Stimulated activated CD8-positive, alpha-beta memory T cell treated with anti-CD3 and anti-CD28 coated beads, Interleukin-12 subunit alpha, Interleukin-12 subunit beta, amount 100 ng/mL, for 1 hour (primary cell): ENCODE measurements around the gene MCF2L.
"Not testable (repeated sequence)": the region's sequence is repeated elsewhere in the genome, so short reads cannot be mapped to it uniquely, and the experiment has no call there.

Experiments used
- DNase-seq: peaks from one replicate; pipeline ENCODE4 v3.0.0-alpha.2; 2020; ENCODE audit warnings: low read depth

MCF2L gene

GRCh38 chr13:113015826-113016525 lies 47.0 kb downstream of the MCF2L start:
- DNase-seq: no peak

DNA sequence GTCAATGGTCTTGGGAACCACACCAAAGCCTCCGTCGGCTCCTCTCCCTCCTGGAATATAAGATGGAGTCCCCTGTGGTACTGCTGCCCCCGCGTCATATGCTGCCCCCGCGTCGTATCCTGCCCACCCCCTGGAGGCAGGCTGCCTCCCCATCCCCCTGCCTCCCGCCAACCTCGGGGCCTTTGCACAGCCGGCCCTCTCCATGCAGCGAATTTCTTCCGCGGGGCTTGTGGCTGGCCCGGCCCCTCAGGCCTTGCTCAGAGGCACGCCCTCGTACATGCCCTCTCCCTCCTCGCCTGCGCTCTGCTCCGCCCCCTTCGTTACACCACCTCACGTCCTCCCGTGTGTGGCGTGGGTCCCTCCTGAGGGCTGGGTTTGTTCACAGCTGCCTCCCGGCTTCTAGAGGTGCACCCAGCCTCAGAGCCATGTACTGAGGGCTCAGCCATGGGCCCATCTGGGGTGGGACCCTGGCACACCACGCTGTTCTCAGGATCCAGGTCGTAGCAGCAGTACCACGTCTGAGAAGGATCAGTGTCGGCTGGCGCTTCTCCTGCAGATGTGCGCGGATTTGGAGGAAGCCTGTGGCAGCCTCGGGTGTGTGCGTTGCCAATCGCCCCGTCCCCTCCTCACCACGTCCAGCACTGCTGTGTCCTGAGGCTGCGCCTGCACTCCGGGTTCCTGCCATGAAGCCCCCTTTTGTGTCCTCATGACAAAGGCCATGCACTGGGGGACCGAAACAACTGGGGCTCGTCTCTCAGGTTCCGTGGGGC lies 47.7 kb downstream of the MCF2L start:
- no peak for DNase-seq

GRCh38 chr13:113017506-113018215 lies 48.6 kb downstream of the MCF2L start:
- DNase-seq: no peak

- no peak for DNase-seq
These were observed 49.9 kb downstream of the MCF2L start for GRCh38 chr13:113018676-113019465.

GRCh38 chr13:113020323-113021080 lies 51.5 kb downstream of the MCF2L start:
- no peak for DNase-seq

DNA sequence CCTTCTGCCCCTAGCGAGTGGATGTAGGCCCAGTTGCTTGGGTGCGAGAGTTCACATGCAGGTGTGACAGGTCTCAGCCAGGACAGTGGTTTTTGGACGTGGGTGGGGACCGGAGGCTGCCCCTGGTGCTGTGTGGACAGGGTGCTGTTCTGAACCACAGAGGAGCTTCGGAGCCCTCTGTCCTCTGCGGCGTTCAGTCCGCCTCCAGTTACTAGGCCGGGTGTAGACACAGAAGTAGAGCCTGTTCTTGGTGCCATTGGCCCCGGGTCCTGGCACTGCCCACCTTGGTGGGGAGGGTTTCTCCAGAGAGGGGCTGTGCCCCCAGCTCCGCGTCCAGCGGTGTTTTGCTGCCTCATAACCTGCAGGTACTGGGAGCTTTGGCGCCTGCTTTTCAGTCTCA lies 52.4 kb downstream of the MCF2L start:
- no peak for DNase-seq

DNA sequence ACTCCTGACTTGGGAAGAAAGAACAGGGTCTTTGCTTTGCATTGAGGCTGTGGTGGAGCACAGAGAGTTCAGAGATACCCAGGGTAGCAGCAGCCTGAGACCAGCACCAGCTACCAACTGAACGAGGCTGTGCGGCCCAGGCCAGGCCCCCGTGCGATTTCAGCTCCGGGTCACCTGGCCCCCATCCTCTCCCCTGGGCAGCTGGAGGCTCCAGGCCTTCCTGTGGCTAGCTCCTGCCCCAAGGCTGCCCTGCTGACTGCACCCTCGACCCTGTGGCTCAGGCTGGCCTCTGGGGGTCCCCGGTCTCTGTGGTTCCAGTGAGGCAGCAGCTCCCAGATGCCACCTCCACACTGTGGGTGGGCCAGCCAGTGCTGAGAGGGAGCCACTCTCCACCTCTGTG lies 52.8 kb downstream of the MCF2L start:
- no peak for DNase-seq

- DNase-seq: no peak
These were observed 53.4 kb downstream of the MCF2L start for GRCh38 chr13:113022391-113022744.

GRCh38 chr13:113022745-113023574 lies 53.9 kb downstream of the MCF2L start:
- no peak for DNase-seq

- DNase-seq: no peak
These were observed 54.8 kb downstream of the MCF2L start for GRCh38 chr13:113023694-113024430.

DNA sequence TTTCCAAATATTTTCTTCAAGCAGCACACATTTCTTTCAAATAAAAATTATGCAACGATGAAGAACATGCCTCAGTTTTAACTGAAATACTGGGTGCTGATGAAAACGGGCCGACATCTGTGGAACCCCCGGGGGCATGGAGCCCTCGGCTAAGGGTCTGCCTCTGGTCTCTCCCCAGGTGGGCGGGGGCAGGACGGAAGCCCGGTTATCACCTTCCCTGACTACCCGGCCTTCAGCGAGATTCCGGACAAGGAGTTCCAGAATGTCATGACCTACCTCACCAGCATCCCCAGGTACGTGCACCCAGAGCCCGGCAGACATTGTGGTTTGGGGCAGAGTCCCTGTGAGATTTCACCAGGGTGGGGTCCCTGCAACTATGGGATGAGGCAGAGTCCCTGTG lies 55.5 kb downstream of the MCF2L start:
- DNase-seq: no peak

DNA sequence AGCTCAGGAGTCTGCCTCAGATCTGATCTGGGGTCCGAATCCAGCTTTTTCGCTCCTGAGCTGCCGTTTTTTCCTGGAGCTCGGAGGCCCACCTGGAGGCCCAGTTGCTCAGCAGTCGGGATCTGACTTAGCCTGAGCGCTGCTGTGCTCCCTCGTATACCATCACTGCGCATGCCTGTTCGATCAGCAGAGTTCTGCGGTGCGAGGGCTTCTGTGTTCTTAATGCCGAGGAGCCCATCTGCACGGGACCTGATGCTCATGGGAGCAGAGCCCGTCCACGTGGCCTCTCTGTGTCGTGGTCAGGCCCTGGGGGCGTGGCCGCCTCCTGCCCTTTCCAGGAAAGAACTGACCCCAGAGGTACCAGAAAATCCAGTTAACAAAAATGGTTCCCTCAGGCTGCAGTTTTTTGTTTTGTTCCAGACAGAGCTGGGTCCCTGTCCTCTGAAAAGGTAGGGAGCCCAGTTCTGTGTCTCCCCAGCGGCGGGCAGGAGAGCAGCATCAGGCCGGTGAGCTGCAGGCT lies 57.4 kb downstream of the MCF2L start:
- no peak for DNase-seq

- no peak for DNase-seq
These were observed 58.1 kb downstream of the MCF2L start for GRCh38 chr13:113027095-113027494.

DNA sequence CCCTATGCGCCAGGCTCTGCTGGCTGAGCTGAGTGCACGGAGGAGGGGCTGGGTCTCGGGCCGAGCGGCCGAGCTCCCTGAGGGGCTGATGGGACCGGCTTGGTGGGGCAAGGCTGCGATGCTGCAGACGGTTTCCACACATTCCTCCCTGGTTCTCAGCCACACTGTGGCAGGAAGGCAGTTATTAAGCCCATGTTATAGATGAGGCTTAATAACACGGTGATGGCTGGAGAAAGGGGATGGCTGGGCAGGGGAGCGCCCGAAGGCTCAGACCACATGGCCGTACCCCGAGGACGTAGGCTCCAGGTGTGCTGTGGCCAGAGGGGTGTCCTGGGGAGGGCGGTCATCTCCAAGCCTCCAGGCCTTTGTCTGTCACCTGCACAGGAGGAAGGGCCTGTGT lies 58.6 kb downstream of the MCF2L start:
- no peak for DNase-seq

DNA sequence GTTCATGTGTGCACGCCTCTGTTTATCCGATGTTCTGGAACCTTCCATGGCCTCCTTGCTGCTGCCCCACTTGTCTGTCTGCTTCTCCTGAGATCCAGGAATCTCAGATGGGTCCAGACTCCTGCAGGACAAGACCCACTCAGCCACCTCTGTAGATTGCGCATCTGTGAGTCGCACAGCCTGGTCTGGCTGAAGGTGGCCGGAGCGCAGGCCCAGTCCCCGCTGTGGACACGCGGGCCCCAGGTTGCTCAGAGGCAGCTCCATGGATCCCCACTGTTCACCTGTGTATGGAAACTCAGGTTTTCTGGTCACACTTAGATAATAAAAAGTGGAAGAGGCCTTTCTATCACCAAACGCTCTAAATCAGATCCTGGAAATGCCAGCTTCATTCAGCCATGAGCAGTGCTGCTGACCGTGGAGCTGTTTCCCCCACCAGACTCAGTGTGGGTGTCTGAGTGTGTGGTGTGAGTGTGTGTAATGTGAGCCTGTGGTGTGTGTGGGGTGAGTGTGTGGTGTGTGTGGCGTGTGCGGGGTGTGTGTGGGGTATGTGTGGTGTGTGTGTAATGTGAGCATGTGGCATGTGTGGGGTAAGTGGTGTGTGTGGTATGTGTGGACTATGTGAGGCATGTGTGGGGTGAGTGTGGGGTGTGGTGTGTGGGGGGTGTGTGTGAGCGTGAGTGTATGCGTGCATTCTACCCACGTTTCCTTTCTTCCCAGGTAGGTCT lies 59.5 kb downstream of the MCF2L start:
- no peak for DNase-seq

DNA sequence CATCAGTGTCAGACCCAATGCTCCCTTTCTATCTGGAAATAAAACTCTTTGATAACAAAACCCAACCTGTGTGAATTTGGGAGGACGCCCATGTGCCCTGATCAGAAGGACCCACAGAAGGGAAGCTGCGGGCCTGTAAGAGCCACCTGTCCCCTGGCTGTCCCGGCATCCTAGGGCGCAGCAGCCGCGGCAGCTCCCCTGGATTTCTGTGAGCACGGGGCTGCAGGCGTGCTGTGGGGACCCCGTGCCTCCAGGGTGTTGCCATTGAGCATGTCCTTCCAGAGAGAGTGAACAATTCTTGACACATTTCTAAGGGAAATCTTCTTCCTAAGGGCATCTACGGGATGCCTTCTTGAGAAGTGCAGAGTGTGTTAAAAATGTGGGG lies 60.0 kb downstream of the MCF2L start:
- no peak for DNase-seq

GRCh38 chr13:113029487-113030258 lies 60.7 kb downstream of the MCF2L start:
- peak; percentile 26 for DNase-seq

DNA sequence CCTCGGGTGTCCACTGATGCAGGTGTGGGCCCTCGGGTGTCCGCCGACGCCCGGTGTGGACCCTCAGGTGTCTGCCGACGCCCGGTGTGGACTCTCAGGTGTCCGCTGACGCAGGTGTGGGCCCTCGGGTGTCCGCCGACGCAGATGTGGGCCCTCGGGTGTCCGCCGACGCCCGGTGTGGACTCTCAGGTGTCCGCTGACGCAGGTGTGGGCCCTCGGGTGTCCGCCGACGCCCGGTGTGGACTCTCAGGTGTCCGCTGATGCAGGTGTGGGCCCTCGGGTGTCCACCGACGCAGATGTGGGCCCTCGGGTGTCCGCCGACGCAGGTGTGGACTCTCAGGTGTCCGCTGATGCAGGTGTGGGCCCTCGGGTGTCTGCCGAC lies 61.2 kb downstream of the MCF2L start:
- not testable (repeated sequence) for DNase-seq
